HepG2 (cell line): ENCODE measurements around the gene LPIN3. TPM values are rescaled to one million over a fixed set of nuclear protein-coding genes. Genes with fewer than 3 reads are reported as not detected.

Source experiments
- AGO1 ChIP-seq: fragments of 200-400 bp; formaldehyde crosslinking; IDR thresholded peaks from 2 replicates; pipeline ENCODE4 v1.6.1; 2017; ENCODE audit warnings: mild to moderate bottlenecking, low read depth, low read length, moderate library complexity; ENCODE audit not compliant: poor library complexity, severe bottlenecking
- AGO2 ChIP-seq: fragments of 200-400 bp; formaldehyde crosslinking; optimal IDR thresholded peaks from 2 replicates; pipeline ENCODE3; 2017; ENCODE audit warnings: mild to moderate bottlenecking, low read depth, low read length, moderate library complexity
- ARHGAP35 ChIP-seq: sonication (generic); formaldehyde crosslinking; IDR thresholded peaks from 2 replicates; pipeline ENCODE4 v1.9.0; 2022; ENCODE audit warnings: mild to moderate bottlenecking, inconsistent platforms, moderate library complexity, missing genetic modification reagents, borderline replicate concordance
- BHLHE40 ChIP-seq: IDR thresholded peaks from 2 replicates; pipeline ENCODE4 v1.6.1; 2011; ENCODE audit warnings: low read length, improper control_type of control experiment
- HOXD1 ChIP-seq: sonication (generic); formaldehyde crosslinking; IDR thresholded peaks from 2 replicates; pipeline ENCODE4 v1.5.0; 2020; ENCODE audit warnings: missing genetic modification reagents
- MBD4 ChIP-seq: IDR thresholded peaks from 2 replicates; pipeline ENCODE4 v1.6.1; 2012; ENCODE audit warnings: low read length, inconsistent platforms, borderline replicate concordance
- MTA3 ChIP-seq: sonication (generic); formaldehyde crosslinking; IDR thresholded peaks from 2 replicates; pipeline ENCODE4 v1.4.0; 2020; ENCODE audit warnings: missing genetic modification reagents
- NBN ChIP-seq: fragments of 450-650 bp; conservative IDR thresholded peaks from 2 replicates; pipeline ENCODE4 v1.6.1; 2017
- RAD51 ChIP-seq: fragments of 450-650 bp; IDR thresholded peaks from 2 replicates; pipeline ENCODE4 v1.6.1; 2016; ENCODE audit warnings: borderline replicate concordance
- RERE ChIP-seq: IDR thresholded peaks from 2 replicates; pipeline ENCODE4 v1.6.1; 2016; ENCODE audit warnings: low read depth, missing genetic modification reagents, missing compliant biosample characterization
- SP2 ChIP-seq: sonication (generic); formaldehyde crosslinking; IDR thresholded peaks from 2 replicates; pipeline ENCODE4 v1.5.1; 2020; ENCODE audit warnings: mild to moderate bottlenecking, missing genetic modification reagents
- ZBTB40 ChIP-seq, 2 experiments: fragments of 450-650 bp in 1 of 2; sonication (generic) in 1 of 2; formaldehyde crosslinking in 1 of 2; IDR thresholded peaks; 2 replicates each; pipeline versions ENCODE4 v1.6.1 to v1.8.0; 2016 to 2022; ENCODE audit warnings: antibody characterized with exemption in 1 of 2, mild to moderate bottlenecking in 1 of 2, missing genetic modification reagents in 1 of 2
- ZNF121 ChIP-seq: sonication (generic); formaldehyde crosslinking; IDR thresholded peaks from 2 replicates; pipeline ENCODE4 v1.5.0; 2020; ENCODE audit warnings: mild to moderate bottlenecking, missing genetic modification reagents
- ZNF446 ChIP-seq: sonication (generic); formaldehyde crosslinking; IDR thresholded peaks from 2 replicates; pipeline ENCODE4 v1.5.0; 2020; ENCODE audit warnings: mild to moderate bottlenecking, missing genetic modification reagents
- ZNF510 ChIP-seq: sonication (generic); formaldehyde crosslinking; IDR thresholded peaks from 2 replicates; pipeline ENCODE4 v1.4.0; 2020; ENCODE audit warnings: low read depth, mild to moderate bottlenecking, missing genetic modification reagents
- polyA plus RNA-seq, 8 experiments: library from polyadenylated mRNA; depleted of rRNA in 3 of 8; stranded (reverse) in 7 of 8; unstranded in 1 of 8; fragments of >200 nt; fragmentation: Illumina TruSeq in 4 of 8; extraction: Trizol in 4 of 8; gene quantifications; 2 replicates each; pipeline versions ENCODE4 v1.2.1 to v1.2.3, GENCODE V29; 2011 to 2016; ENCODE audit warnings: low read depth in 4 of 8, missing spikeins in 1 of 8, mixed read lengths in 1 of 8; ENCODE audit not compliant: insufficient read depth in 1 of 8
- total RNA-seq, 5 experiments: library from RNA; depleted of rRNA; stranded (reverse); fragments of >200 nt; fragmentation: Illumina TruSeq; extraction: Trizol; gene quantifications; 2 replicates each; pipeline ENCODE4 v1.2.3, GENCODE V29; 2016; ENCODE audit warnings: low read depth in 1 of 5

Gene LPIN3
- total and polyA plus RNA-seq, 2 of the 13 experiments (the other 11 are each of a cell fraction or from before 2014, with no cell fraction given), result 14.2 to 28.6 TPM

GRCh38 chr20:41340327-41341055, at the start of gene LPIN3 (continued):
- TF ChIP-seq RERE (CRISPR knock-in tag) (no peak), HOXD1 (peak; percentile 1; the same call in 1 of the 2 replicates), ARHGAP35 (CRISPR knock-in tag) (0 out of 2 replicates have a peak, but pooled peaks have one; percentile 3), AGO1 (peak; percentile 13), RAD51 (no peak), ZBTB40 (IDR thresholded peaks at IDR 0.05) (no peak), ZBTB40 (CRISPR knock-in tag; IDR thresholded peaks at IDR 0.05) (peak; percentile 65), MTA3 (CRISPR knock-in tag) (no peak), MBD4 (no peak), BHLHE40 (no peak), ZNF446 (CRISPR knock-in tag) (no peak; the same call in 1 of the 2 replicates), NBN (no peak), ZNF121 (CRISPR knock-in tag) (peak; percentile 60), AGO2 (no peak), SP2 (CRISPR knock-in tag) (peak; percentile 6), ZNF510 (0 out of 2 replicates have a peak, but pooled peaks have one; percentile 70)
